Measurements from ENCODE around the gene LRIT1.

Gene LRIT1

DNA sequence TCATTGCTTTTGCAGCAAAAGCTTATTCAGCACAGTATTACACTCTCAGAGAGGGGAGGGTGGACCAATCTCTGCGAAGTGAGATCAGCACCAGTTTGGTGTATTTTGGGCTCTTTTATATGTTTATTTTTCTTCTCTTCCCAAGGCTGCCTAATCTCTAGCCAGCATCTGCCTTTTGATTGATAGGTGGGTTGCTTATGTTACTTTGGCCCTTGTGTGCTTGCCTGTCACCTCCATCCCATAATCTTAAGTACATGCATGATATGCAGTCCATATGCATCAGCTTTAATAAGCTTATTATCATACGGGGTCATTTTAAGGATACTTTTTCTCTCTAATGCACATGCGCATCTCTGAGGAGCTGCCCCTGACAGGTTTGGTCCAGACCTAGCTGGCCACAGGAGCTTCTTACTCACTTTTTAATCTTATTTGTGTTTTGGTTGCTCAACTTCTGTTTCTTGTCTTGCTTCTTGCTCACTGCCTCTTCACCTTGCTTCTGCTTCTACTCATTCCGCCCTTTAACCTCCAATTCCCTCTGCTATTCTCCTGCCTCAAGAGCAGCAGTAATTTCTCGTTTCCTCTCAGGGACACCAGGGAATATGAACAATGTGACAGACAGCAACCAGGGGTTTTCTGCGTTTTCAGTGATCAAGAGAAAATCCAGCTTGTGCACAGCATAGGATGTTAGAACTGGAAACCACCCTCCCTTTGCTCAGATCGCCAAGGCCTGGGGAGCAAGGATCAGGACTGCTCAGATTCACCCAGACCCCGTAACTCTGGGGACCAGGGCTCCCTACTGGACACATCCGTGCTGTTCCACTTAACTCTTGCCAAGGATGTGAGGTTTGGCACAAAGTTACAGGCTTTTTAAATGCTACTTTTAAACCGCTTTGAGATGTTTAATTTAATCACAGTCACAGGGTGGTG lies 13.5 kb upstream of the LRIT1 start:
- FAIRE-seq, result no peak

DNA sequence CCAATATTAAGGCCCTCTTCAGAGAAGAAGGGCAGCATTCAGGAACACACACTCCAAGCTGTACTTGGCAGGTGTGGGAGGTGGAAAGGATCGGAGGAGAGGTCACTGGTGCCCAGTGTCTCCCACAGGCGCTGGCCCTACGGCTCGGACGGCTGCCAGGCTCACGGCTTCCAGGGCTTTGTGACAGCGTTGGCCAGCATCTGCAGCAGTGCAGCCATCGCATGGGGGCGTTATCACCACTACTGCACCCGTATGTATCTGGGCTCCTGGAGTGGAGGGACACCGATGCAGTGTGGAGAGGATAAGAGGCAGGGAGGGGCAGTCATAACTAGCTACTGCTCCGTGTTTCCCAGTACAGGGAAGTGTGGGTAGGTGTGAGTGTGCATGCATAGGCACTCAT lies 7.4 kb upstream of the LRIT1 start:
- no peak for FAIRE-seq

DNA sequence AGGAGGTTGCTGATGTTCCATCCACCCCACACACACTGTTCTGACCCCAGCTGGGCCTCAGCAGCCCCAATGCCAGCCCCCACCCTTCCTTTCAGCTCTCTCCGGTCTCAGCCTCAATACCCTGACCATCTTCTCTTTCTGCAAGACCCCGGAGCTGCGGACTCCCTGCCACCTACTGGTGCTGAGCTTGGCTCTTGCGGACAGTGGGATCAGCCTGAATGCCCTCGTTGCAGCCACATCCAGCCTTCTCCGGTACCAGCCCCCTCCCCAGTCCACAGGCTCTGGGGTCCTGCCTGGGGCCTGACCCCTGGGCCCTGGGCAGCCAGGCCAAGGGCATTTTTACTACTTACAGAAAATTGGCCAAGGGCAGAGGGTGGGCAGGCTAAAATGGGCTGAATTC lies 6.2 kb upstream of the LRIT1 start:
- FAIRE-seq, result no peak

DNA sequence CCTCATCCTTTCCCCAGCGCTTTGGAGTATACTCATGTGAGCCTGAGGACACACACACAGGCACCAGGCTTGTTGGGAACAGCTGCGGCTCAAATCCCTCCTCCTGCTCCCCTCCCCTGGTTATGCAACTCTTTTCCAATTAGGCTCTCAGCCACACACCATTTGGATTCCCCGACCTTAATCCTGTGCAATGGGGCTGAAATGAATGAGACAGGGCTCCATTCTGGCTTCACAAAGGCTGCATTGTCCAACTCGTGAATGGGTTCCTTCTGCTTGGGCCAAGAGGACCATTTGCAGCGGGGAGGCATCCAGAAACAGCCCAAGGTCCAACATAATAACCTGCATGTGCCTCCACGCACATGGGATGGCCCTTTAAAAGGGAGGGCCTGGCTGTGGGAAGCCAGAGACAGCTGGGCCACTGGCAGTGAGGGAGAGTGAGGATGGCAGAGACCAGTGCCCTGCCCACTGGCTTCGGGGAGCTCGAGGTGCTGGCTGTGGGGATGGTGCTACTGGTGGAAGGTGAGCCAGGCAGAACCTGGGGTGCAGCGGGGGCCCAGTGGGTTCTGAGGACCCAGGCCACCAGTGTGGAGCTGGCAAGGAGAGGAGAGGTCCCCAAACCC lies 3.4 kb upstream of the LRIT1 start, which contains the start of gene RGR:
Gene RGR, plus strand, starts transcription at position 403 of the 620 bp plus-strand sequence. Its CDS starts 38 bp downstream, at position 441.
- no peak for FAIRE-seq

DNA sequence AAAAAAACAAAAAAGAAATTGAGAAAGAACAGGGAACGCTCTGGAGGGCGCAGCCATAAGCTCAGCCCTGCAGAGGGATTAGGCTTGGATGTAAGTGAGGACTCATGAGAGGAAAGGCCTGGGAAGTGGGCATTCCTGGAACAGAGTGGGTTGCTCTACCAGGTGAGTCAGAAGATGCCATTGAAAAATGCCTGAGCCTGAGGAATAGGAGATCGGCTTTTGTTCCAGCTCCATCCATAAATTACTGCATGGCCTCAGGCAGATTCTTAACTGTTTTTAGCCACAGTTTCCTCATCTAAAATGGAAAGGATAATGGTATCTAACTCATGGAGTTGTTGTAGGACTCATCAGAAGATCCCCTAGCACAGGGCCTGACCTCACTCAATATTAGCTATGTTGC lies 2.4 kb upstream of the LRIT1 start:
- no peak for FAIRE-seq

DNA sequence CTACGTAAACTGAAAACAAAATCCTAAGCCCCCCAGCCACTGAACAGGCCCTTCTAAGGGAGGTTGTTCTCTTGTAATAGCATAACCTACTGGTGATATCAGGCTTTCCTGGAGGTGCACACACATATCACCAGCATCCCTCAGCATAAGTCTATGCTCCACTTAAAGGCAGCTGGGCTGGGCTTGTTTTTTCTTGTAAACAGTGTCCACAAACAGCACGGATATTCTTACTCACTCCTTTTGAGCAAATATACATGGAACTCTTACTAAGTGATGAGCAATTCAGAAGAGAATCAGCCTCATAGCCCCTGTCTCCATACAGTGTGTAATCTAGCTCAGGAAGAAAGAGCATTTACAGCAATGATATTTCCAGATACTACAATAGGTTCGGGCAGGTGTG lies 2.4 kb downstream of the LRIT1 start:
- no peak for FAIRE-seq

DNA sequence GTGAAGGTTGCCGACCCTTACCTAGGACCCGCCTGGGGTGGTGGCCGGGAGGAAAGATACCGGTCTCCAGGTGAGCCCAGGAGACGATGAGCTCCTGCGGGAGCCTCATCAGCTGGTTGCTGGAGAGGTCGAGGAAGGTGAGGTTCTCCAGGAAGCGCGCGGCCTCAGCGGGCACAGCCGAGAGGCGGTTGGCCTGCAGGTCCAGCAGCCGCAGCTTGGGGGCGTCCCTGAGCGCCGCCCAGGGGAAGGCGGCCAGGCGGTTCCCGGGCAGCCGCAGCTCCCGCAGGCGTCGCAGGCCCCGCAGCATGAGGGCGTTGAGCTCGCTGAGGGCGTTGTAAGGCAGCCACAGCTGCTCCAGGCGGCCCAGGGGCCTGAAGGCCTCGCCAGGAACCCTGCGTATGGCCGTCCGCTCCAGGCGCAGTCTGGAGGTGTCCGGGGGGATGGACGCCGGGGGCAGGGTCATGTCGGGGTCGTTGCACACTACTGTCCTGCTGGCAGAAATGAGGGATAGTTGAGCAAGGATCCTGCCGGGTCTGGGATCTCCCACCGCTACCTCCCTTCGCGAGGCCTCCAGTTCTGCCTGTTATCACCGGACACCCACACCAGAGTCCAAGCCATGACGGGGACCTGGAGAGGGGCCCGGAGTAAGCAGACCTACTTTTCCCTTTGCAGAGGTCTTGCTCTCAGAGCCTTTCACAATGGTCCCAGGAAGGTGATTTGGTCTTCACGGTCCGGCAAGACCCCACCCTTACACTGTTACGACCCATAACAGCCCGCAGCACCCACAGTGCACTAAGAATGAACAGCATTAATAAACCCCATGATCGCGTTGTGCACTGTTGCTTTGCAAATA lies 3.9 kb downstream of the LRIT1 start:
- FAIRE-seq, result no peak

DNA sequence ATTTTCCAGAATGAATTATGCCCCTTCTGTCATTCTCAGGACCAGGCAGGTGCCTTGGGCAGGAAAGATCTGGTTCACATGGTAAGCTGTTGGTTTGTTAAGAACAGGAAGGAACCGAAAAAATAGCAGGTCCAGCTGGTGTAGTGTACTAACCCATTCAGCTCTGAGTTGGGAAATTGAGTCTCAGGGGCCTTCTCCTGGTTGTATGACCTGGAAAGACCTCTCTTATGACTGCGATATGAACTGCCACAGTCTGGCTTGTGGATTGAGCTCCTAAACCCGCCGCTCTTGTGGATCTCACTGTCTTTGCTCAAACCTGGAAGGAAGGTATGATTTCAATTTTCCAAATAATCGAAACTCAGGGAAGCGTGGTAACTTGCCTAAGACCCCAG lies 4.5 kb downstream of the LRIT1 start:
- FAIRE-seq, result no peak

DNA sequence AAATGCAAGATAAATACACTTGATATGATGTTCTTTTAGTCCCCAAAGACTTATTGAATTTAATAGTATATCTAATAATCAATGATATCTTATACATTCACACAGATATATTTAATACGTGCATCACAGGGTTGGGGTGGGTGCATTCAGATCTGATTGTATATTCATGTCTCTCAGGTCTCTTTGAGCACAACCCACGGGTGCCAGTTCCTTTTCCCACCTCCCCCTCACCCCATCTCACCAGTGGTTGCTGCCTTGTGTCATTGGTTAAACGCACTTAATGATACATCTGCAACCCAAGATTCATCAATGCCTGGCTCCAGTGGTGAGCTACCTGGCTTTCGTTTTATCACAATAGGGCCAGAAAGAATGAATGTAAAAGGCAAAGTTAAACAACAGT lies 6.2 kb downstream of the LRIT1 start:
- no peak for FAIRE-seq

DNA sequence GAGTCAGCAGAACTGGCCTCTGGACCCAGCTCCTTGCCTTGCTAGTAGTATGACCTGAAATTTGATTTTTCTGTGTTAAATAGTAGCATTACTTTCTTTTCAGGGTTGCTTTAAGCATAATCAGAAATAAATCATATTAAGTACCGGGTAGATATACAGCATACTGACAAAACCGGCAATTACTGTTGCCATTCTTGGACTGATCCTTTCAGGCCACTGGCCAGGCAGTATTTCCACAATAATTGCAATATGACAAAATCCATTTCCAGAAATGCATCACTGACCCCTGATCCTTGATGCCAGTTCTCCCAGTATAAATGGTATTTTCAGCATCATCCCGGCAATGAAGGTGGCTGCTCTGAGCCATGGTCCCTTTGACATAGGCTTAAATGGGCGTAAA lies 6.9 kb downstream of the LRIT1 start:
- FAIRE-seq, result no peak

DNA sequence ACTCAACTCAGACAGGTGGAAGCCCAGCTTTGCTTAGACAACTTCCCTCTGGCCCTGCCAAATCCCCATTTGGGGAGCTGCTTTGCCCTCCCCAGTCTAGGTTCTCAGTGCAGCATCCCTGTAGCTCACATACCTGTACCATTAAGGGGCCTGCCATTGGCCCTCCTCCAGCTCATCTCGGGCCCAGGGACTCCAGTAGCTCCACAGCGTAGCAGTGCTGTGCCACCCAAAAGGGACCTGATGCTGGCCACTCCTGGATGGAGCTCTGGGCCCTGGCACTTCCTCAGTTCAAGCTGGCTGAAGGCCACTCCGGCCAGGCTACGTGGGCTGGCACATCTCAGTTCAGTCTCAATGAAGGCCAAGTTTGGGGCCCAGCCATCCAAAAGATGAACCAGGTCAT lies 7.4 kb downstream of the LRIT1 start:
- FAIRE-seq, result no peak

DNA sequence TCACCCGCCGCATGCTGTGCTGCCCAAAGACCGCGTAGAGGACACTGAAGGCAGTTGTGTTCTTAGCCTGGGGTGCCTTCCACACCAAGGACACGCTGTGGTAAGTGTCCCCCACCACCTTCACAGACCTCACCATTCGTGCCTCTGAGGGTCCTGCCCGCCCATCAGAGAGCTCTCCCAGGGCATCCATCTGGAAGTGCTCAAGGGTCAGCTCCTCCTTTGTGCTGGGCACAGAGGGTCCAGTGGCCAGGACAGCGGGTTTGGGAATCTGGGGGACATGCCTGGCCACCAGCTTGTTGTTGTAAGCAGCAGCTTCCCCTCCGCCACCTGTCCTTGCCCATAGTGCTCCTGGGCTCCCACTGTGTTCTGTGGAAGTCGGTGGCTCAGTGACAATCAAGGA lies 9.0 kb downstream of the LRIT1 start:
- FAIRE-seq, result no peak

DNA sequence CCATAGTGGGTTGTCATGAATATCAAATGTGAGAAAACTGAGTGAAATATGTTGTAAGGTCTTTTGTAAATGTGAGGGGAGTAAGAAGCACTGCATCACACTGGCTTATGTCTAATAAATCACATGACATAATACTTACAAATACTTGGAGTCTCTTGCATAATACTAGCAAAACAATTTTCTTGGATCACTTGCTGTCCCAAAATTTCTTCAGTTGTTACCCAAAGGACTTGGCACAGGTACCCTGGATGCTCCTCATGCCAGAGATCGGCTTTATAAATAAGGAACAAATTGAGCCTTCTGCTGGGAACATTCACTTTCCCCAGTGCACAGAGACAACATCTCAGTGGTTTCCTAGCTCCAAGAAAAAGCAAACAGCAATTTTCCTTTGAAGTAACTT lies 11.0 kb downstream of the LRIT1 start:
- FAIRE-seq, result no peak

DNA sequence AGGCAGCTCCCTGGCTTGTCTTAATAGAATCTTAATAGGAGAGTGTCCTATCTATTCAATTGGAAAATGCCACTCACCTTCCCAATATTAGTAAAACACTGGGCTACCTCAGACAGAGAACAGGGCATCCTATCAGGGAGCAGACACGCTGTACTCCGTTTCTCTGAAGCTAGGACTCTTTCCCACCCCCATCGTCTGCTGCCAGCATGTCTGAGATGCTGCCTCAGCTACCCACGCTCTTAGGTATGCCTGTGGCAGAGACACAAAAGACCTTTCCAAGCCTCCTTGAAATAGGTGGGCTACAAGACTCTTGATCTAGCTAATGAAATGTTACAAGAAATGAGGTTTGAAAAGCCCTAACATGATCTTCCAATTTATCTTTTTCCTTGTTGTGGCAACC lies 13.5 kb downstream of the LRIT1 start:
- FAIRE-seq, result no peak

DNA sequence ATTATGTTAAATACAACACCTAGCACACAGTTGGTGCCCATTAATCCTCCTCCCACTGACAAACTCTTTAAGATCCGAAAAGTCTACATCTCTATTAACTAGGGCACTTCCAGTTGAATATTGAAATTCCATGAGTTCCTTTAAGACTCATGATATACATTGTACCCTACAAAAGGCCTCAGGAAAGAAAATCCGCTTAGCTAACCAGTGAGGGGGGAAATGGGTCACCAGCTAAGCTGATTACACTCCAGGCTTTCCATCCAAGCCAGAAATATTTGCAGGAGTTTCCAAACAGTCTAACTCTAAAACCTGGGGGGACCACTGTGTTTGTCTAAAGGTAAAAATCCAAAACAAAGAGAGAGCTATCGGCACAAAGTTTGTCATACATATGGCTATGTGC lies 14.7 kb downstream of the LRIT1 start:
- FAIRE-seq, result no peak

DNA sequence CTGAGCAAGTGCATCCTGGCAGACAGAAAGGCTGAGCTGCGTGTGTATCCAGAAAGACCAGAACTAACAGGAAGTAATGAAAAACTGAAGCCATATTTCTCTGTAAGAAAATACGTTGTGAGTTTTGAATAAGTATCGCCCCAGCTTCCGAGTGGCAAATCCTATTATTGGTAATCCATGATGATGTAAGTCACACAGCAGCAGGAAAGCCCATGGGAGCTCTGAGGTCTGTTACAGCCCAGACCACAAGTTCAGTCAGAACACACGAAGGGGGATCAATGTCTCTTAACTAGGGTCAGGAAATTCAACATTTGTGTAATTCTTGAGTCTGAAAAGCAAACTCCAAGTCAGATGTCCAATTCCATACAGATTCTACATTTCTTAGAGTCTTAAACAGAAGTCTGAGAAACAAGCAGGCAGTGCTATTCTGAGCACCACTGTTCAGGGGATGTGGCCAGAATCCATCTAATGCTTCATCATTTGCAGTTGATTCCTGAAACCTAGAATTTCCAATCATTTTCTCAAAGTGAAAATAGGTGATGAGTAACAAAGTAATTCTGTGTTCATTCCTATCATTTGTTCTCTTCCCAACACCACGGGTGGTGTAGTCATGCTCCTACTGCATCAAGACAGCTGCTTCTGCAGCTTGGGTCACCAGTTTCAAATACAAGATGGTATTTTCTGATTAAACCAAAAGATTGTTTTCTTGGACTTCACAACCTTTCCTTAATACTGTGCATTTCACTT lies 15.7 kb downstream of the LRIT1 start, which contains the start of gene LRIT2:
Gene LRIT2, minus strand, starts transcription at position 118 of the 747 bp plus-strand sequence. Its CDS starts 24 bp downstream, at position 94.
- FAIRE-seq, result no peak

DNA sequence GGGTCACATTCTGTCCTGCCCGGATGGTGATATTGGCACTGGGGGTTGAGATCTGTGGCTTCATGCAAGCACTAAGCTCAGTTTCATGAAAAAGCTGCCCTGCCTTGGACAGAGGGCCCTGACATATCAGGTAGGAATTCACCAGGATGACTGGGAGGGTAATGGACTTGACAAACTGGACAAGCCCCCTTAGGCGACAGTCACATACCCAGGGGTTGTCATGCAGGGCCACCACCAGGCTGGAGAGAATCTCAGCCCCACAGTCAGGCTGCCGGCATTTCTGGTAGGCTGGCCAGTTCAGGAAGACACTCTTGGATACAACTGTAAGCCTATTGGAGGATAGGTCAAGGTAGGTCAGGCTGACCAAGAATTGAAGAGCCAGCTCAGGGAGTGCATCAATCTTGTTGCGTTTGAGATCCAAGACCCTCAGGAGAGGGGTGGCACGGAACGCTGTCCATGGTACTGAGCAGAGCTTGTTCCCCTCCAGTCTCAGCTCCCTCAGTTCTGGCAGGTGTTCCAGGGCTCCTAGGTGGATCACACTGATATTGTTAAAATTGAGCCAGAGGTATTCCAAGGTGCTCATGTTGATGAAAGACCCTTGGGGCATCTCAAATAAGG lies 16.8 kb downstream of the LRIT1 start:
- no peak for FAIRE-seq

DNA sequence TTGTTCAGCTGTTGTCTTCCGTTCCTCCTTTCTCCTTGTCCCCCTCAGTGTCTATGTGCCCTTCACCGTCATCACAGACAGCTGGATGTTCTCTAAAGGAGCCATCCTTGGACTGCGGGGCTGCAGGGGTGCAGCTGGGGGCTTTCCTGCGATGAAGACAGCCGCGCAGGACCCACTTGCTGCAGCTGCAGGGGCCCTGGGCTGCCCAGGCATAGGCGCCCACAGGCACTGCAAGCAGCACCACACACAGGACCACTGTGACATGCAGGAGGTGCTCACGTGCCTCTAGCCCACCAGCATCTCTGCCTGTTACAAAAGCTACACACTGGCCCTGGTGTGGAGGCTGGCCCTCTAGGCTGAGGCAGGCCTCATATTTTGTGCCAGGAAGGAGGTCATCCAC lies 19.4 kb downstream of the LRIT1 start:
- FAIRE-seq, result no peak

DNA sequence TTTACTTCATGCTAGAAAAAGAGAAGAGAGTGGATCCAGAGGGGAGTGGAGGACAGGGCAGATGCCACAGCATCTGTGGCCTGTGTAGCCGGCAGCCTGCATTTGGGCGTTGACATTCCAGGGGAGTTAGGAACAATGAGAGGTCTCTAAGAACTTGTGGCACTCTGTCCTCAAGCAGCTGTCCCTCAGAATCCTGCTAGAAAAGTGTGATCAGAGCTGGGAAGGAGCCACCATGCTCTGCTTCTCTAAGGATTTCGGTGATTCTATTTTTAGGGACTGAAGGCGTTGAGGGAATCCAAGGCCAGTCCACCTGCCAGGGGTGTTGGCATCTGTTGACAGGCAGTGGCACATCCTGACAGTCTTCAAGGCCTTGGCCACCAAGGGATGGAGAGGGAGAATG lies 23.6 kb downstream of the LRIT1 start:
- FAIRE-seq, result no peak

DNA sequence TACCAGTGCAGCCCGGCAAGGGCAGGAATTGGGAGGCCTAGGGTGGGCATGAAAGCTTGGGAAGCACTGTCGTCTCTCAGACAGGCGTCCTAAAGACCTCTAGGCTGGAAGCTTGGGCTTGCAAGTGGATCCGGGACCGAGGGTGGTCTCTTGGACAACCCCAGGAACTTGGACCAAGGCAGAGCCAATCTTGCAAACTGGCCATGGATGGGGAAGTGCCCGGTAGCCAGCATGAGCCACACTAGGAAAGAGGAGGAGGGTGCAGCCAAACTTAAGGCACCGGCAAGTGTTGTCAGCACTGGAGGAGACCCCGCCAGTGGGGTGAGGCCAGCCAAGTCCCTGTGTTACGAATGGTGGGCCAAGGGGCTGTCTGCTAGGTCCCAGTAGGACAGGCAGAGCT lies 24.5 kb downstream of the LRIT1 start:
- no peak for FAIRE-seq

DNA sequence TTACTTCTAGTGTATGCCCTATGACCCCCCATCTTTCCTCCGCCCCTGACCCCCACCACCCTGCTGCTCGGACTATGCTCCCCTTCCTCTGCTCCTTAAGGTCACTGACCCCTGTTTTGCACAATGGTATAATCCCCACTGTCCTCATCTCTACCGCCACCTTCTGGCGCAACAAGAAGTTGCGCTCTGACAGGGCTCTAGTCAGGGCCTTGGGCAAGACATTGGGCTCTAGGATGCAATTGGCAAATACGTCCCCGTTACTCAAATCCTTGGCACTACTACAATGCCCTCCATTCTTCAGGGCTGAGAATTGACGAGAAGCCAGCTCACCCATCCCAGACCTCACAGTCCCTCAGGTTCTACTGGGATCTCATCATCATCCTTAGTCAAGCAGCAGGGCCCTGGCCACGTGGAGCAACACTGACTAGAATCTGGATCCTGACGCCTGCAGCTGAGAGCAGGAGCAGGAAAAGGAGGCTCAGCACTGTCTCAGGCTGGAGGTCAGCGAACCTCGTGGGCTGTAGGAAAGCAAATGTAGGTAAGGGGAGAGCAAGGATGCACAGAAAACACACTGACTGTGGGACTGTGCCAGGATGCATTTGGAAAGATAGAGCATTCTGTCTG lies 26.6 kb downstream of the LRIT1 start:
- no peak for FAIRE-seq

Data from TTC549 (cell line).